ENCODE measurements around the gene ARFIP1.

Gene ARFIP1

DNA sequence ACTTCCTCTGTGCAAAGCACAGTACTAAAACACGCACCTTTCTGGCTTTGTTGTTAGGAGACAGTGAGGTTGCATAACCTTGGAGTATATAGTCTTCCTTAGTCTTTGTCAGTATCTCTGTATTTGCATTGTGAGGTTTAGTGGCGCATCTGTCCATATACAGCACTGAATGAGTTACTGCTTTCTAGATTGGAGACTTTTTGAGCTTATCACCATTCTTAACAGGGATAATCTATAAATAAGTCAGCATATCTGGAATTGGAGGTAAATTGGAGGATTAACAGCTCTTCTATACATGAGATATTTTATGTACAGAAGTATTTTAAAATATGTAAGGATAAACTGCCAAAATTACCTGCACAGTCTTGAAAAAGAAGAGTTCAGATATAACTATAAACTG lies 160.7 kb downstream of the ARFIP1 start:
- POLR2A ChIA-PET, result no interaction called here
- CTCF ChIA-PET, result interaction anchor here (1.1 to 1.4 kb wide), 2 partner anchors 10 to 12 kb away, joined by 3 read pairs; no protein-coding TSS in a partner anchor
- DNase-seq (ENCODE audit: extremely low spot score), result no peak
- TF ChIP-seq, protein P1, sequence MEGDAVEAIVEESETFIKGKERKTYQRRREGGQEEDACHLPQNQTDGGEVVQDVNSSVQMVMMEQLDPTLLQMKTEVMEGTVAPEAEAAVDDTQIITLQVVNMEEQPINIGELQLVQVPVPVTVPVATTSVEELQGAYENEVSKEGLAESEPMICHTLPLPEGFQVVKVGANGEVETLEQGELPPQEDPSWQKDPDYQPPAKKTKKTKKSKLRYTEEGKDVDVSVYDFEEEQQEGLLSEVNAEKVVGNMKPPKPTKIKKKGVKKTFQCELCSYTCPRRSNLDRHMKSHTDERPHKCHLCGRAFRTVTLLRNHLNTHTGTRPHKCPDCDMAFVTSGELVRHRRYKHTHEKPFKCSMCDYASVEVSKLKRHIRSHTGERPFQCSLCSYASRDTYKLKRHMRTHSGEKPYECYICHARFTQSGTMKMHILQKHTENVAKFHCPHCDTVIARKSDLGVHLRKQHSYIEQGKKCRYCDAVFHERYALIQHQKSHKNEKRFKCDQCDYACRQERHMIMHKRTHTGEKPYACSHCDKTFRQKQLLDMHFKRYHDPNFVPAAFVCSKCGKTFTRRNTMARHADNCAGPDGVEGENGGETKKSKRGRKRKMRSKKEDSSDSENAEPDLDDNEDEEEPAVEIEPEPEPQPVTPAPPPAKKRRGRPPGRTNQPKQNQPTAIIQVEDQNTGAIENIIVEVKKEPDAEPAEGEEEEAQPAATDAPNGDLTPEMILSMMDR (IDR thresholded peaks at IDR 0.05; ENCODE audit: control extremely low read depth, extremely low read depth, low read depth, missing control alignments), result no peak

DNA sequence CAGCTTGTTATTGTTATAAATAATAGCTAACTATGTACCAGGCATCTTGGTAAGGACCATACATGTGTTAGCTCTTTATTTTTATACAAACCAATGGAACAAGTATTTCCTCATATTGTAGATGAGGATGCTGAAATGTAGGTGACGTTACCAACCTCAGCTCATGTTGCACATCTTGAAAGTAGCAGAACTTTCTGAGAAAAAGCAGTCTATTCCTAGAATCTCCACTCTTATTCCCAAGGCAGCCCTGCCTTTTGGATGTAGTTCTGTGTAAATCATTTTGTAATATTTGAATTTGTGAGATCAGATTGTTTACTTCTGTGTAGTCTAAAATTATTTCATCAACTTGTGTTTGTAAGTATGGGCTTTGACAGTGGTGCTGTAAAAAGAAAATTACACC lies 161.7 kb downstream of the ARFIP1 start:
- ChIA-PET POLR2A (no interaction called here), CTCF (interaction anchor here (1.1 to 1.4 kb wide), 2 partner anchors 9 to 13 kb away, joined by 3 read pairs; no protein-coding TSS in a partner anchor)
- no peak for DNase-seq (ENCODE audit: extremely low spot score)
- TF ChIP-seq, protein P1 (IDR thresholded peaks at IDR 0.05; ENCODE audit: control extremely low read depth, extremely low read depth, low read depth, missing control alignments), result no peak

DNA sequence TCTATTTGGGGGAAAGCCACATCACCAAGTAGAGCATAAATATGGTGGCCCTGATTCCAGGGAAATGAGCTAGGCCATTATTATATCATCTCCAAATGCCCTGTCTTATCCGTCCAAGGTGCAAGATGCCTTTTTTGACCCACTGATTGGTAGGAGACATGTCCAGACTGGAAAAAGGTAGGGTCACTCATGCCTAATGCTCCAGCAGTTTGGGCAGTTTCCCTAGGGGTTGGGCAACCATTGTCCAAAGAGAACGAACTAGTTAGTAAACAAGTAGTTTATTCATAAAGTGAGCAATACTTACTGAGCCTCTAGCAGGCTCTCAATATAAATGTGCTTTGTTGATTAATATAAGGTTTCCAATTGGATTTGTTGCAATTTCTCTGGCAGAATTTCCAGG lies 162.6 kb downstream of the ARFIP1 start:
- DNase-seq (ENCODE audit: extremely low spot score), result no peak
- ChIA-PET POLR2A (no interaction called here), CTCF (interaction anchor here (1.3 kb wide), 1 partner anchor 22 kb away, joined by 3 read pairs; no protein-coding TSS in a partner anchor)
- TF ChIP-seq, protein P1 (IDR thresholded peaks at IDR 0.05; ENCODE audit: control extremely low read depth, extremely low read depth, low read depth, missing control alignments), result no peak

DNA sequence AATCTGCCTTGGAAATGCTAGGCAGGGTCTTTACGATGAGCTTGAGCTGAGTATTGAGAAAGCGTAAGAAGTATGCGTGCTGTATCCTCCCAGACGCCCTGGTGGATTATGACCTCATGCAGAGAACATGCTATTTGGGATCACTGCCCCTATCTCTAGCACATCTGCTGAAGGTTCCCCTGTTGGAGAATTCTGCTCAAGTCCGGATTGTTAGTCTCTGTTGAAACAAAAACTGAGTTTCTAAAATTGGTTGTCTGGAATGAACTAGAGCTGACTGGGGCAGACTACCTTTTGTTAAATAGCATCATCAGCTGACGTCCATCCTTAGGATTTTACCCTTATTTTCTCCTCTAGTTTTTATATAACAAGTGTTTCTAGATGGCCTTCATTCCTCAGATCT lies 163.9 kb downstream of the ARFIP1 start:
- TF ChIP-seq, protein P1 (IDR thresholded peaks at IDR 0.05; ENCODE audit: control extremely low read depth, extremely low read depth, low read depth, missing control alignments), result no peak
- no peak for DNase-seq (ENCODE audit: extremely low spot score)
- POLR2A ChIA-PET, result no interaction called here
- CTCF ChIA-PET, result interaction anchor here (1.2 to 1.7 kb wide), 3 partner anchors 10 to 184 kb away, joined by 3 to 6 read pairs (median 4); no protein-coding TSS in a partner anchor

DNA sequence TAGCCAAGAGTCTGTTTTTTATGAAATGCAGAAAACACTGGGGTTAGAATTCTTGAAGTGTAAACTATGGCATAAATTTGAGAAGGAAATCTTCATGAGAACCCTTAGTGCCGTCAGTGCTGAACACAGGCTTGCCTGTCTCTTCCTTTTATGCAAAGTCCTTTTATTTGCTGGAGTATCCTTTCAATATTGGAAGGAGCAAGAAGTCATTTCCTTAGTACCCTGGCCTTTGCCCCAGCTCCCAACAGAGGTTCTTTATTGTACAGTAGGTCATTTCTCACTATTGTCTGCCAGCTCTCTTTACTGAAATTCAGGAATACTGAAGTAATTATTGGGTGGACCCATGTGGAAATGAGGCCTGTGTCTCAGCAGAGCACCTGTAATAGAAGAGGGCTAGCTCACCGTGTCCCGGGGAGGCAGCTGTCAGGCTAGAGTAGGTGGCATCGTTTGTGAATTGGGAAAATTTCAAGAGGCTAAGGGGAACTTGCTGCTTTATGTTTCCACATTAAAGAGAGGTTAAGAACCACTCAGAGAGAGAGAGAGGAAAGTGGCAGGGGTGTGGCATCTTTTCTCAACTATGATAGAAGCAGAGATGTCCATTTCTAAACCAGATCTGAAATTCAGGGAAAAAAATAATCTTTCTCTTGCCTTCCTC lies 165.0 kb downstream of the ARFIP1 start:
- DNase-seq (ENCODE audit: extremely low spot score), result no peak
- ChIA-PET CTCF (interaction anchor here (1.3 to 1.7 kb wide), 2 partner anchors 17 to 183 kb away, joined by 3 to 4 read pairs; no protein-coding TSS in a partner anchor), POLR2A (no interaction called here)
- TF ChIP-seq, protein P1 (IDR thresholded peaks at IDR 0.05; ENCODE audit: control extremely low read depth, extremely low read depth, low read depth, missing control alignments), result no peak

DNA sequence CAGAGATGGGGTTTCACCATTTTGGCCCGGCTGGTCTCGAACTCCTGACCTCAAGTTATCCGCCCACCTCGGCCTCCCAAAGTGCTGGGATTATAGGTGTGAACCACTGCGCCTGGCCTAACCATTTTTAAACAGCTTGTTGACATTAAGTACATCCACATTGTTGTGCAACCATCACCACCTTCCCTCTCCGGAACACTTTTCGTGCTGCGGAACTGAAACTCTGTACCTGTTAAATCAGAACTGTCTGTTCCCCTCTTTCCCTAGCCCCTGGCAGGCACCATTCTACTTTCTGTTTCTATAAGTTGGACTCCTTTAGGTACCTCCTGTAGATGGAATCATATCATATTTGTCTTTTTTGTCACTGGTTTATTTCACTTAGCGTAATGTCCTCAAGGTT lies 165.9 kb downstream of the ARFIP1 start:
- DNase-seq (ENCODE audit: extremely low spot score), result no peak
- TF ChIP-seq, protein P1 (IDR thresholded peaks at IDR 0.05; ENCODE audit: control extremely low read depth, extremely low read depth, low read depth, missing control alignments), result no peak
- CTCF ChIA-PET, result no interaction called here
- POLR2A ChIA-PET, result no interaction called here

Measured in GM10248 (cell line).